T-helper 1 cell treated with Interleukin-12 subunit alpha and Interleukin-12 subunit beta and Interleukin-4 antibody, amounts not matched to agents 30 ng/mL and 1 ng/mL, for 36 hours (primary cell): Measurements from ENCODE around the gene IGLL1. TPM values are rescaled to one million over a fixed set of nuclear protein-coding genes. Genes with fewer than 3 reads are reported as not detected.
"Not testable (repeated sequence)": the region's sequence is repeated elsewhere in the genome, so short reads cannot be mapped to it uniquely, and the experiment has no call there.

Experiments used
- intact Hi-C: fragments of 100-400 bp; cut with micrococcal nuclease; formaldehyde crosslinking; loops from one replicate; pipeline ENCODE4 v1.15.1; 2024
- total RNA-seq: library from RNA; stranded (reverse); gene quantifications from 2 replicates; pipeline ENCODE4 v1.2.3, GENCODE V29; 2022

IGLL1 gene
- total RNA-seq, 1 donor from 2014 or later = not detected

DNA sequence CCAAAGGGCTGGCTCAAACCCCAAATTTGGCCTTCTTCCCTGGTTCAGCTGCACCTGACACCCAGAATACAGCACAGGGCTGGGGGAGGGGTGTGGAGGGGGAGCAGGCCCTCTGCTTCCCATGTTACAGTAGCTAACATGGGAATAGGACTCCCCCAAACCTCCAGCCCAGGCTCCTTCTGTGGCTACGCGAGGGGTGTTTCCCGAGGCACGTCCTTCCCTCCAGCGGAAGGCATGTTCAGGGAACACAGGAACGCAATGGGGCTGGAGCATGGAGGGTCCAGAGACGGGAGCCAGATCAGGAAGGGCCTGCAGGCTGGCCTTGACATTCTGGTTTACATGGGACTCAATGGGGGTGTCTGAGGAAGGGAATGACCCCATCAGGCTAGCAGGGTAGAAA lies 11.8 kb upstream of the IGLL1 start:
- intact Hi-C loops = loop anchor here (1.0 kb wide), 1 partner anchor 51 kb away; no protein-coding TSS in a partner anchor

- intact Hi-C loops = loop anchor here (1.0 kb wide), 1 partner anchor 50 kb away; no protein-coding TSS in a partner anchor
Measured at GRCh38 chr22:23591201-23591791, 11.2 kb upstream of the IGLL1 start.

DNA sequence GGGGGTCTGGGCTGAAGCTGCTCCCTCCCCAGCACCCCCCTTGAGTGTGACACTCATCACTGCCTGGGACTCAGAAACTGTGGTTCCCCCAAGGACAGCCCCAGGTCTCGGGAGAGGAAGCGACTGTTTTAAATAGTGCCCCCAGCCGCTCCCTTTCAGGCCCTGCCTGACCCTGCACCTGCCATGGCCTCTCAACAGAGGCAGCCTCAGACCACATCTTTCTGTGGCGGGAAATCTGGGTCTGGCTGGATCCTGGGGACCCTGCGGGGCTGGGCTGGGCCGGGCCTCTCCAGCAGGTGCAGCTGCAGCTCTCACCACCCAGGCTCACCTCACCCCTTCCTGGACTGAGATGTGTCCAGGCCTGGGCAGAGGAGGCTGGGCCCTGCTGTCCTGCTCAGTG lies 3.7 kb upstream of the IGLL1 start:
- intact Hi-C loops = no loop called here

DNA sequence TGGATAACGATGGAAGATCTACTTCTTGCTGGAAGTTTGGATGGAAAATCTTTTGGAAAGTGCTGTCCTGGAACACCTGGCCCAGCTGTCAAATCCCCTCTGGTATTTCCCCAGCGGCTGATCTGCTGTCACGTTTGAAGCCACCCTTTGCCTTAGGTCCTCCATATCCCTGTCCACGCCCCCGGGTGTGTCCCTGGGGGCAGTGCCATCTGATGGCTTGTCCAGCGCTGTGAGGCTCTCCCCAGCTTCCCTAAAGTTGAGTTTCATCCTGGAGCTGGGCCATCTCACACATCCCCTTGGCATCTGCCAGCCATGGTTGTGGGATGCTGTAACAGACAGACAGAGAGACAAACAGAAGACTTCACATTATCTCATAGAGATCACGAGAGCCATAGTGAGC lies 3.1 kb upstream of the IGLL1 start:
- intact Hi-C loops = no loop called here

GRCh38 chr22:23581260-23581650 lies 1.2 kb upstream of the IGLL1 start:
- intact Hi-C loops = no loop called here

- intact Hi-C loops = no loop called here
Measured at GRCh38 chr22:23580576-23581259, 628 bp upstream of the IGLL1 start.

GRCh38 chr22:23579280-23579679 lies 810 bp downstream of the IGLL1 start:
- intact Hi-C loops = no loop called here

DNA sequence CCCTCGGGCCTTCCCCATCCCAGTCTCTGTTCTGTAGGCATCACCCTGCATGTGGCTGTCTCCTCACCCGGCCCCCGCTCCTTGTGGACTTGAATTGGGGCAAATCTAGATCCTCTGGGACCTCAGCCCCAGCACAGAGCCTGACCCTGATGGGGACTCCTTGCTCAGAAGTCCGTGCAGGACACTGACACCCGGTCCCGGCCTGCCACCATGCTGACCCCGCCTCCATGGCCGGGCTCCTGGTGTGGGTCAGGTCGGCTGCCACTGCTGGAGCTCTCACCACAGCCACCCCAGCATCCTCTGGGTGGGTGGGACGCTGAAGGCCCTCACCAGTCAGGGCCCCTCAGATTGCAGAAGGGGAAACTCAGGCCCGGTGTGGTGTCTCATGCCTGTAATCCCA lies 1.8 kb downstream of the IGLL1 start:
- intact Hi-C loops = no loop called here

- intact Hi-C loops = no loop called here
Measured at GRCh38 chr22:23576681-23577080, 3.4 kb downstream of the IGLL1 start.

GRCh38 chr22:23575601-23576000 lies 4.5 kb downstream of the IGLL1 start:
- intact Hi-C loops = no loop called here

GRCh38 chr22:23574877-23575276 lies 5.2 kb downstream of the IGLL1 start:
- intact Hi-C loops = no loop called here

- intact Hi-C loops = no loop called here
Measured at GRCh38 chr22:23574371-23574811, 5.7 kb downstream of the IGLL1 start.

GRCh38 chr22:23573701-23574235 lies 6.3 kb downstream of the IGLL1 start:
- intact Hi-C loops = not testable (repeated sequence)

DNA sequence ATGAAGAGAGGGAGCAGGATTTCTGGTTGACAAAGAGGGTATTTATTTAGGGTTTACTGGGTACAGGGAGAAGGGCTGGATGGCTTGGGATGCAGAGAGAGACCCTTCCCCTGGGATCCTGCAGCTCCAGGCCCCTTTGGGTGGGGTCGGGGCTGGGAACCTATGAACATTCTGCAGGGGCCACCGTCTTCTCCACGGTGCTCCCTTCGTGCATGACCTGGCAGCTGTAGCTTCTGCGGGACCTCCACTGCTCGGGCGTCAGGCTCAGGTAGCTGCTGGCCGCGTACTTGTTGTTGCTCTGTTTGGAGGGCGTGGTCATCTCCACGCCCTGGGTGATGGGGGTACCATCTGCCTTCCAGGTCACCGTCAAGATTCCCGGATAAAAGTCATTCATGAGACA lies 7.0 kb downstream of the IGLL1 start:
- intact Hi-C loops = not testable (repeated sequence)

- intact Hi-C loops = no loop called here
Measured at GRCh38 chr22:23571486-23571885, 8.6 kb downstream of the IGLL1 start.

DNA sequence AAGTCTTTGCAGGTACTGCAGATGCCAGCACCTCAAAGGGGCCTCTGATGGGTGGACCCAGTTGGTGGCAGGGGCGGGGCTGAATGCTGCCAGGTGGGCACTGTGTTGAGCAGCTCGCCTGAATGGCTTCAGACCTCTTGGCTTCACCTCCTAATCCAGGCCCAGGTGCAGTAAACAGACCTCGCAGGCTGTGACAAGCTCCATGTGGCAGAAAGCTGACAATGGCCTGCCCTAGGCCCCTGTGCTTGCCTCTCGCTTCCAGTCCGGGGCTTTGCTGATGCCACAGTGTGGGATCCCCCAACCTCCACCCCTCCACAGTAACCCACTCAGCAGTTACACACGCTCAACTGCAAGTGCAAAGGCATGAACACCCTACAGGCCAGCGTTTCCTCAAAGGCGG lies 9.4 kb downstream of the IGLL1 start:
- intact Hi-C loops = no loop called here

- intact Hi-C loops = no loop called here
Measured at GRCh38 chr22:23569716-23570115, 10.4 kb downstream of the IGLL1 start.

- intact Hi-C loops = no loop called here
Measured at GRCh38 chr22:23569291-23569690, 10.8 kb downstream of the IGLL1 start.

DNA sequence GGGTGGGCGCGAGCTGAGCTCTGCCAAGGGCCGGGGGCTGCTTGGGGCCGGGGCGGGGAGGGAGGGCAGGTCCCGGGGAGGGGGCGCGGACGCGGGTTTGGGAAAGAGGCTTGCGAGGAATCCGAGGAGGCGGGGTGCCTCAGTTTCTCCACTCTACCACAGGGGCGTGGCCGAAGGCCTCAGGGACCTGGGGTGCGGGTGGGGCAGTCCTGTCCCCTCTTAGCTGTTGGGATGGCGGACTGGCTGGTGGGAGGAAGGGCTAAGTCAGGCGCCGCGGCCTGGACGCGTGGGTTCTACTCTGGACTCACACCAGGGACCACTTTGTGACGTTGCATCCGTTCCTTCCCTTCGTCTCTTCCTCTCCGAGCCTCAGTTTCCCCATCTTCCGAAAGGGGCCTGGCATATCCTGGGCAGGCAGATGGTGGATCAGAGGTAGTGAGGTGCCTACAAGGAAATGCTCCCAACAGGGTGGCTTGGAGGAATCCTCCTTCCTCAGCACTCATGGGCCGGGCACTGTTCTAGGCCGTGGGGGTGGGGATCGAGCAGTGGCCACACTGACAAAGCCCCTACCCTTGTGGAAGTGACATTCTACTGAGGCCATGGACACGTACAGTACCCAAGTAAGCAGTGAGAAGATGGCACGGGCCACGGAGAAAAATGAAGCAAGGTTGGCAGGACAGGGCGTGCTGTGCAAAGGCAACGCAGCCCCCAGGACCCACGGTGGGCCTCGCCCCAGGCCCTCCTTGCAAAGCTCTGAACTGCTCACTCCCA lies 13.2 kb downstream of the IGLL1 start:
- intact Hi-C loops = no loop called here

- intact Hi-C loops = no loop called here
Measured at GRCh38 chr22:23565915-23566704, 14.0 kb downstream of the IGLL1 start.

GRCh38 chr22:23565305-23565914 lies 14.7 kb downstream of the IGLL1 start:
- intact Hi-C loops = no loop called here
